ELF-1 (cell line): ENCODE measurements around the gene SRSF7.
"Not testable (repeated sequence)": the region's sequence is repeated elsewhere in the genome, so short reads cannot be mapped to it uniquely, and the experiment has no call there.

Experiments used
- DNase-seq: peaks from one replicate; pipeline ENCODE4 v3.0.0-alpha.2; 2016; ENCODE audit warnings: low read depth, low spot score

Gene SRSF7

DNA sequence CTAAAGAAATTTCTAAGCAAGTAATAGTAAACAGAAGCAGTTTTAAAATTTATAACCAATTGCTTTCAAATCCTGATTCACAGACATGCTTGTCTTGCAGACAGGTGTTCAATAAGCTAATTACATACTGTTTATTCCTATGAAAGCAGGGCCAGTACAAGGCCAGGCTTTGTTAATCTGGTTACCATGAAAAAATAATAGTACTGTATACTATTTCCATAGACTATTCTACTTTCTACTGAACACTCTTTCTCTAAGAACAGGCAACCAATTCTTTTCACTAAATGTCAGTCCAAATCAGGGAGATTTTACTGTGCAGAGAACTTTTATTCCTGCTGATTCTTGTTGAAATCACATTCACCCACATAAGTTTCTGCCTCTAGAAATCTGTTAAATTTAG lies 2.9 kb upstream of the SRSF7 start:
- DNase-seq: no peak

DNA sequence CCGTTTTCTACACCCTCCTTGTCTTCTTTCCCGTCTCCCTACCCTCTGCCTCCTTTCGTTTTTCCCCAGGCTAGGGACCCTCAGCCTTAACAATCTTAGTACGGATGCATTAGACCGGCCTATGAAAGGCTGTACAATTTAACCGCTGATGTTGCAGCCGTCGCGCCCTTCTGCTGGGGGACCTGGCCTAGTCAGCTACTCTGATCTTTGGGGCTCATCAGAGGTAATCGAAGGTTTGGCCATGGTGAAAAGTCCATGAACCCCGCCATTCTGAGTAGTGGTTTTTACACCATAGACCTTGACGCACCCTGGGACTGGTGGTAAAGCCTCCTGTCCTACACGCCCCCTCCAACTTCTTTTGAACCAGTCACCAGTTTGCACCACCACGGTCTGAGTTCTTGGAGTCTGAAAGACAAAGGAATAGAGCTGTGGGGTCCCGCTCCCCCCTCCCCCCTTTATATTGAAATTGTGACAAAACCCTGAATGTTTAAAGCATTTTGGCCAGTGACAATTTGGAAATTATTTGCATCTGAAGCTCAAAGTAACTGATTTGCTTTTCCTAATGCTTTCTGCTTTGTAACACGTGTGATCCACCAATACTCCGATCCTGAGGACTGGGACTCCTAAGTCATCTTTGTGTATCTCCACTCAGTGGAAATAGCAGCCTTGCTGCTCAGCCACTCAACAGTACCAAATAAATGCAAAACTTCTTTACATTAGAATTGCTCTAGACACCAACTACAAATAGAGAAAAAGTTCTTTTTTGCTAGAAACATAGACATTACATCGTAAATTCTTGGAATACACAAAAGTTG lies 642 bp upstream of the SRSF7 start:
- DNase-seq: peak; percentile 76

- peak; percentile 40 for DNase-seq
These were observed 910 bp downstream of the SRSF7 start for GRCh38 chr2:38750011-38750890.

- no peak for DNase-seq
These were observed 2.0 kb downstream of the SRSF7 start for GRCh38 chr2:38748943-38749804.

DNA sequence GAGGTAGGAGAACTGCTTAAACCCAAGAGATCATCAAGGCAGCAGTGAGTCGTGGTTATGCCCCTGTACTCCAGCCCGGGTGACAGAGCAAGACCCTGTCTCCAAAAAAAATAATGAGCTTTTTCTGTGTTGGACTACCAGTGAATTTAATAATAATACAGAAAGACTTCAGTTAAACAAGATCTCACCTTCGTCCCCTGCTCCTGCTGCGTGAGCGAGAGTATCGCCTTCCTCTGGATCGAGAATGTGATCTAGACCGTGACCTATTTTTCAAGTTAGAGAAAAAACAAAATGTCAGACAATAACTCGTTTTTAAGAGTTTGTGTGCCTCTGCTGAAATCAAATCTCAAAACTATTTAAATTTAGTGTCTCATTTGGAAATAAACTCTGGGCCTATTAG lies 2.8 kb downstream of the SRSF7 start:
- DNase-seq: no peak

DNA sequence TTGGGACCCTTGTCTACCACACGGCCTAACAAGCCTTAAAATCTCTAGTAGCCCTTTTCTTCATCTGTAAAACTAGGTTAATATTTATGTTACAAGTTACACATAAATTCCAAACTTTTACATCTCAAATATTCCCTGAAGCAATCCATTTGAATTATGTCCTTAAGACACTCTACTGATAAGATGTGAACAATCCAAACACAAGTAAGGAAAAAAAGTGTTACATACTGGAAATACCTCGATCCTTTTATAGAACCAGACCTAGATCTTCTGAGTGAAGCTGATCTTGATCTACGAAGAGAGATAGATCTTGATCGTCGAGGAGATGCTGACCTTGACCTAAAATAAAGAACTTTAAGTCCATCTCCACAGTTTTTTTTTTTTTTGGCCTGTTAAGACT lies 3.3 kb downstream of the SRSF7 start:
- no peak for DNase-seq

- no peak for DNase-seq
These were observed 4.1 kb downstream of the SRSF7 start for GRCh38 chr2:38747007-38747424.

DNA sequence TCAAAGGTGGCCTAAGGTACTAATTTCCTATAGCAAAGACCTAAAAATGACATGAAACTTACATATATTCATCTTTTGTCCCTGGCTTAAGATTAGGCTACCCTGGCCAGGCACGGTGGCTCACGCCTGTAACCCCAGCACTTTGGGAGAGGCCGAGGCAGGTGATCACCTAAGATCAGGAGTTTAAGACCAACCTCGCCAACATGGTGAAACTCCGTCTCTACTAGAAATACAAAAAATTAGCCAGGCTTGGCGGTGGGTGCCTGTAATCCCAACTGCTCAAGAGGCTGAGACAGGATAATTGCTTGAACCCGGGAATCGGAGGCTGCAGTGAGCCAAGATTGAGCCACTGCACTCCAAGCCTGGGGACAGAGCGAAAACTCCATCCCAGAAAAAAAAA lies 5.9 kb downstream of the SRSF7 start:
- no peak for DNase-seq

GRCh38 chr2:38744399-38744780 lies 6.8 kb downstream of the SRSF7 start:
- DNase-seq: no peak

- DNase-seq: no peak
These were observed 7.3 kb downstream of the SRSF7 start for GRCh38 chr2:38743672-38744398.

GRCh38 chr2:38742797-38743559 lies 8.2 kb downstream of the SRSF7 start:
- DNase-seq: no peak

DNA sequence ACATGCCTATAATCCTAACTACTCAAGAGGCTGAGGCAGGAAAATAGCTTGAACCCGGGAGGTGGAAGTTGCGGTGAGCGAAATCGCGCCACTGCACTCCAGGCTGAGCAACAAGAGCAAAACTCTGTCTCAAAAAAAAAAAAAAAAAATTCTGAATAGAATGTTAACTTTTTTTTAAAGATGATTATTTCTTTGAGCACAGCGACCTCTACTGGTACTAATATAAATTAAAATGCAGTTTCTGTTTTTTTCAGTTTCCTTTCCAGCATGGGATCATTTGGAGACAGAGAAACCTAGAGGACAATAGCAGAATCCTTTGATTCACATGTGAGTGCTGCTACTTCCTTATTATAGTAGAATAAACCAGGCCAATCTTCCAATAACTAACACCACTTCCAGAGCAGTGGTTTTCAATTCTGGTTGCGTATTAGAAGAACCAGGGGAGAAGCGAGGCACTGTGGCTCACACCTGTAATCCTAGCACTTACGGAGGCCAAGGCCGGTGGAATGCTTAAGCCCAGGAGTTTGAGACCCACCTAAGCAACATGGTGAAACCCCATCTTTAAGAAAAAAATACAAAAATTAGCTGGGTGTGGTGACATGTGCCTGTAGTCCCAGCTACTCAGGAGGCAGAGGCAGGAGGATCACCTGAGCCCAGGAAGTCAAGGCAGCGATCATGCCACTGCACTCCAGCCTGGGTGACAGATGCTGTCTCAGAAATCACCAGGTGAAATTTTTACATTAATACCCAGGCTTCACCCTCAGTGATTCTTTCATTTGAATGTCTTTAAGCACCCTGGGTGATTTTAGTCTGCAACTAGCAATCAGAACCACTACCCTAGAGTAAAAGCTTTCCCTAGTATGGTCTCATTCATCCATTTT lies 10.1 kb downstream of the SRSF7 start:
- peak; percentile 42 for DNase-seq

- no peak for DNase-seq
These were observed 11.6 kb downstream of the SRSF7 start for GRCh38 chr2:38739524-38739923.

GRCh38 chr2:38737925-38738324 lies 13.2 kb downstream of the SRSF7 start:
- DNase-seq: no peak

GRCh38 chr2:38737000-38737698 lies 14.0 kb downstream of the SRSF7 start:
- not testable (repeated sequence) for DNase-seq

- no peak for DNase-seq
These were observed 15.2 kb downstream of the SRSF7 start for GRCh38 chr2:38735999-38736320.

- DNase-seq: no peak
These were observed 16.7 kb downstream of the SRSF7 start for GRCh38 chr2:38734299-38735058.

- no peak for DNase-seq
These were observed 17.7 kb downstream of the SRSF7 start for GRCh38 chr2:38733300-38733971.
